Ascending aorta (tissue), 2 donors: Measurements from ENCODE around the gene AGRP. TPM values are rescaled to one million over a fixed set of nuclear protein-coding genes. Genes with fewer than 3 reads are reported as not detected.

Source experiments
- DNase-seq, 2 donors: peaks; one replicate each; pipeline ENCODE4 v3.0.0-alpha.2; 2019; ENCODE audit warnings: low spot score in 2 of 2
- H3K27ac ChIP-seq, 2 donors: fragments of 200-600 bp; sonication (generic); one replicate each; pipeline ENCODE4 v1.5.1; 2016 to 2017; ENCODE audit warnings: mild to moderate bottlenecking in 1 of 2
- H3K27me3 ChIP-seq: fragments of 200-600 bp; sonication (generic); one replicate; pipeline ENCODE4 v1.5.1; 2017
- H3K36me3 ChIP-seq, 2 donors: fragments of 200-600 bp; sonication (generic); one replicate each; pipeline ENCODE4 v1.5.1; 2016
- H3K4me1 ChIP-seq, 2 donors: fragments of 200-600 bp; sonication (generic); one replicate each; pipeline ENCODE4 v1.5.1; 2016 to 2017; ENCODE audit warnings: mild to moderate bottlenecking in 1 of 2
- H3K4me3 ChIP-seq, 2 donors: fragments of 200-600 bp; sonication (generic); one replicate each; pipeline ENCODE4 v1.5.1; 2016 to 2017; ENCODE audit warnings: mild to moderate bottlenecking in 1 of 2
- H3K9me3 ChIP-seq, 2 donors: fragments of 200-600 bp; sonication (generic); one replicate each; pipeline ENCODE4 v1.5.1; 2016
- intact Hi-C: fragments of 100-400 bp; cut with DNase I; formaldehyde crosslinking; loops from one replicate; pipeline ENCODE4 v1.15.1; 2023
- total RNA-seq: library from RNA; depleted of rRNA; stranded (reverse); fragments of >200 nt; gene quantifications from one replicate; pipeline ENCODE4 v1.1.0, GENCODE V29; 2016
- TF ChIP-seq, protein P1 (sequence below), 3 experiments: fragments of 200-600 bp in 2 of 3; fragments of 450-650 bp in 1 of 3; sonication (generic) in 2 of 3; IDR thresholded peaks; one replicate each; pipeline ENCODE4 v1.5.1; 2016 to 2019; ENCODE audit warnings: antibody characterized with exemption in 3 of 3, mild to moderate bottlenecking in 1 of 3, moderate library complexity in 1 of 3

The AGRP gene
- total RNA-seq, 1 donor from 2014 or later, result not detected

DNA sequence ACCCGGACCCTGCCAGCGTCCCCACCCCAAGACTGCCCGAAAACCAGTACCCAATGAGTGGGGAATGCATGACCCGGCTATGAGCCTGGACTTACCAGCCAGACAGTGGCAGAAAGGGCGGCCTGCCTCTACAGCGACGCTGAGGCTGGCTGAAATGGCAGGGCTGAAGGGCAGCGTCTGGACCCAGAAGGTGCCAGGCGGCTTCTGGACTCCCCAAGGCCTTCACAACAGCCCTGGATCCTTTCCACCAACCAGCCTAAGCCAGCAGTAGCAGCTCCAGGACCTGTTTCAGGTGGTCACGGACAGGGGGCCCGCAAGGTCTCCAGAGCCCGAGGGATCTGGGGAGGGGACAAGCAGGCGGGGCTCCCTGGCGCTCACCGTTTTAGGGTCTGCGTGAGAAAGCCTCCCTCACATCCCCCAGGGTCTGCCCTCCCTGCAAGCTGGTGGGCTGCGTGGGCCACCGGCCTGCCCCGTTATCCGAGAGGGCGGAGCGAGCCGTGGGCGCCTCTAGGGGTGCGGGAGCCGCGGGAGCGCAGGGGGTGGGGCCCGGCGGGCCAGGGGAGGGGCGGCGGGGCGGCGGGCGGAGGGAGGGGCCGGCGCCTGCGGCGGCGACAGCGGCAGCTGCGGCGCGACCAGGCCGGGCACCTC is 45.0 kb upstream of the AGRP start, which contains the start of gene RIPOR1:
TSS of gene RIPOR1 (plus strand) at position 608 of the 648 bp plus-strand sequence. CDS start 9,618 bp downstream, outside the sequence.
- Histone ChIP-seq H3K4me1 (peaks cover 7 to 9% of the 10 kb centered on the region in 2 donors), H3K27ac (peak within 1 kb of the TSS; percentile 93 to 99), H3K27me3 (no peaks in the 10 kb centered on the region), H3K36me3 (no peaks in the 10 kb centered on the region), H3K4me3 (peak within 1 kb of the TSS; percentile 77 to 97), H3K9me3 (no peaks in the 10 kb centered on the region)
- intact Hi-C loops, result loop anchor here (5.0 to 10.0 kb wide), 3 partner anchors 279 to 436 kb away; partner anchors contain the start of genes PSMB10, RANBP10, SLC12A4 and TSNAXIP1
- TF ChIP-seq, protein P1, sequence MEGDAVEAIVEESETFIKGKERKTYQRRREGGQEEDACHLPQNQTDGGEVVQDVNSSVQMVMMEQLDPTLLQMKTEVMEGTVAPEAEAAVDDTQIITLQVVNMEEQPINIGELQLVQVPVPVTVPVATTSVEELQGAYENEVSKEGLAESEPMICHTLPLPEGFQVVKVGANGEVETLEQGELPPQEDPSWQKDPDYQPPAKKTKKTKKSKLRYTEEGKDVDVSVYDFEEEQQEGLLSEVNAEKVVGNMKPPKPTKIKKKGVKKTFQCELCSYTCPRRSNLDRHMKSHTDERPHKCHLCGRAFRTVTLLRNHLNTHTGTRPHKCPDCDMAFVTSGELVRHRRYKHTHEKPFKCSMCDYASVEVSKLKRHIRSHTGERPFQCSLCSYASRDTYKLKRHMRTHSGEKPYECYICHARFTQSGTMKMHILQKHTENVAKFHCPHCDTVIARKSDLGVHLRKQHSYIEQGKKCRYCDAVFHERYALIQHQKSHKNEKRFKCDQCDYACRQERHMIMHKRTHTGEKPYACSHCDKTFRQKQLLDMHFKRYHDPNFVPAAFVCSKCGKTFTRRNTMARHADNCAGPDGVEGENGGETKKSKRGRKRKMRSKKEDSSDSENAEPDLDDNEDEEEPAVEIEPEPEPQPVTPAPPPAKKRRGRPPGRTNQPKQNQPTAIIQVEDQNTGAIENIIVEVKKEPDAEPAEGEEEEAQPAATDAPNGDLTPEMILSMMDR (IDR thresholded peaks at IDR 0.05), result peak in 1 of 3 experiments; percentile 11
- DNase-seq, result peak in 1 of 2 donors; percentile 85

DNA sequence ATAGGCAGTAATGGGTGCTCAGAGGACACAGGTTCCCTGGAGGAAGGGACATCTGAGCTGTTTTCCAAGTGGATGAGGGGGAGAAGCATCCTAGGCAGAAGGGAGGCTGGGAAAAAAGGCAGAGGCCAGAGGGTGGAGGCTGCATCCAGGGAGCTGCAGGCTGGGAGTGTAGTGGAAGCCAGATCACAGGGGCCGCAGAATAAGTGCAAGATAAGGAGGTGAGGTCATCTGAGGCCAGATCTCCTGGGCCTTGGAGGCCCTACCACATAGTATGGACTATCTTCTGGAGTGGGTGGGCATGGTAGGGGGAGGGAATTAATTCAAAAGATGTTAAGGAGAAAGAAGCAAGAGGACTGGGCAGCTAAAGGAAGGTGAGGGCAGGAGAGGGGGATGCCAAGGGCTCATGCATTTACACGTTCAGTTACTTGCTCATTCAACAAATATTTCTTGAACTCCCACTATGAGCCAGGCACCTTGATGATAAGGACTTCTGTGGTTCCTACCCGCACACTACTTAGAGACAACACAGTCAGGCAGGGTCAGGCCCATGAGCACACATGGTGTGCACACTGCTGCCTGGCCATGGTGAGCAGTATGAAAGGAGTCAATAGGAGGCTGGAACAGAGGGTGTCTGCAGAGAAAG is 42.9 kb upstream of the AGRP start:
- no peak for DNase-seq
- H3K4me1 ChIP-seq, result peaks cover 7 to 10% of the 10 kb centered on the region in 2 donors
- no peaks in the 10 kb centered on the region for H3K27me3 ChIP-seq
- H3K4me3 ChIP-seq, result no peak overlapping the region
- intact Hi-C loops, result loop anchor here (5.0 to 10.0 kb wide), 3 partner anchors 281 to 439 kb away; partner anchors contain the start of genes PSMB10, RANBP10, SLC12A4 and TSNAXIP1
- no peaks in the 10 kb centered on the region for H3K9me3 ChIP-seq
- no peak overlapping the region for H3K27ac ChIP-seq
- TF ChIP-seq, protein P1 (IDR thresholded peaks at IDR 0.05), result no peak
- no peaks in the 10 kb centered on the region for H3K36me3 ChIP-seq

DNA sequence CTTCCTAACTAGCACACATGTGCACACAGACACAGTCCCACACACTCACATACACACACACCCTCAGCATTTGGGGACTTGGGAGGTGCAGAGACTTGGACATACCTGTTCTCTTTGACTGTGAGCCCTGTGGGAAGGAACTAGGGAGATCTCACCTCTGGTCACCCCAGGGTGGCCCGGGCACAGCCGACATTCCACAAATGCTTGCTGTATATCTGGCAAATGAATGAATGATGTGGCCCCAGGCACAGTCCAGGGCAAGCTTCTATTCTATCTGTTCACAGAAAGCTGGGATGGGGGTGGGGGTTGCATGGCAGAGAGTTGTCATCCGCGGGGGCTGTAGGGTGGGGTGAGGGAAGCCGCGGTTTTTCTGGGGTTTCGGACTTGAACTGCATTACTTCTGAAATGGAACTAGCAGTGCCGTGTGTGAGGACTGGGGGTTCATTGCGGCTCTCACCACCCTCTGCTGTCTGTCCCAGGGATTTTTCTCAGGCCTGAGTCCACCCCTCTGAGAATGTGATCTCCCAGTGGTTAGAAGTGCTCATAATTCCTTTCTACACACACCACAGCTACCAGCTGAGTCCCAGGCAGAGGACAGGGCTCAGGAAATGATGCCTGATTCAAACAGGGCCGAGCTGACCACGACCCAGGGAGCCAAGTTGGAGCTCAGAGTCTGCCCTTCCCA is 42.0 kb upstream of the AGRP start:
- Histone ChIP-seq H3K4me1 (peaks cover 0 to 5% of the 10 kb centered on the region in 2 donors), H3K9me3 (no peaks in the 10 kb centered on the region), H3K36me3 (no peaks in the 10 kb centered on the region), H3K27ac (no peak overlapping the region), H3K4me3 (no peak overlapping the region), H3K27me3 (no peaks in the 10 kb centered on the region)
- intact Hi-C loops, result loop anchor here (5.0 to 10.0 kb wide), 3 partner anchors 282 to 439 kb away; partner anchors contain the start of genes PSMB10, RANBP10, SLC12A4 and TSNAXIP1
- DNase-seq, result no peak
- TF ChIP-seq, protein P1 (IDR thresholded peaks at IDR 0.05), result no peak

DNA sequence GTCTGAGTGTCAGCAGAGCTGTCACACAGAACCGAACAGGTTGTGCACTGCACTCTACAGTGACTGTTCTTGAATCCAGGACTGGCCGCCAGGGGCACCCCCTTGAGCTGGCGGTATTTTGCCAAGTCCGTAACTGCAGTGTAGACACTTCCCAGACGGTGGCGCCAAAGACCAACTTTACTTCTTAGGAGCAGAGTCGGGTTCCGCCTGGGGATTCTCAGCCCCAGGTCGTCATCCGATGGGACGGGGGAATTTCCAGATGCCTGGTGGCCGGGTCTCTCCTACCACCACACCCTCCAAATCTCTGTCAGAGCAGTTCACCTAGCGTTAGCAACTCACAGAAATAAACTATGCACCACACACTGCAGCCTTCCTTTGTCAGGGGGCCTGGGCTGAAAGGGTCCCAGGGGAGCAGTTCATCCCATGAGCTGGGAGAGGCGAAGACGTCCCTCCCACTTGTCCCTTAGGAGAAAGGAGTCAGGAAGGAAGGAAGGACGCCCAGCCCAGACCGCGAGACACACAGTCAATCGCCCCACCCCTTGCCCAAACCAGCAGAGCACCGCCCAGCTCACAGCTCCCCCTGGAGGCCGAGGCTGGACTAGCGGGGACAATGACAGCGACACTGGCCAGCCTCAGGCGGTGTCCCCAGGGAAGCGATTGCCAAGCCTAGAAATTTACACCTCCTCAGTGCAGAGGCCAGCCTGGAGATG is 37.9 kb upstream of the AGRP start:
- Histone ChIP-seq H3K27me3 (no peaks in the 10 kb centered on the region), H3K4me3 (peak overlapping the region; percentile 55 to 63), H3K9me3 (no peaks in the 10 kb centered on the region), H3K4me1 (peaks cover 0 to 5% of the 10 kb centered on the region in 2 donors), H3K36me3 (no peaks in the 10 kb centered on the region), H3K27ac (peak overlapping the region; percentile 84 to 96)
- peak; percentile 79 to 99 for DNase-seq
- TF ChIP-seq, protein P1 (IDR thresholded peaks at IDR 0.05), result peak; percentile 80 to 98 (median 89)
- intact Hi-C loops, result loop anchor here (1.0 to 10.0 kb wide), 8 partner anchors 9 to 444 kb away; partner anchors contain the start of genes ATP6V0D1, CTCF, GFOD2 and SLC12A4

DNA sequence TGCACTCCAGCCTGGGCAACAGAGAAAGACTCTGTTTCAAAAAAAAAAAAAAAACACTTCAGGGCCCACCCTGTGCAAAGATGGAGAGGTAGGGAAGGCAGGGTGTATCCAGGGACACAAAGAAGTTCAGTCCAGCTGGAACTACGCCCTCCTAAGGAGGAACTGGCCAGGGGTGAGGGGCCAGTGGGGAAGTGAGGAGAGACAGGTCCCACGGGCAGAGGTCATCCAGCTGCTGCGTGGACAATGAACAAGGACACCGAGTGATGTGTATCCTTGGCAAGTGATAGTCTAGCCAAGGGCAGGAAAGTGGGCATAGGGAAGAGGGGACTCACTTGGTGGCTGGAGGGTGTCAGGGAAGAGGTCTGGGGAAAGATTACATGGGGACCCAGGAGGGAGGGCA is 35.9 kb upstream of the AGRP start:
- H3K9me3 ChIP-seq, result no peaks in the 10 kb centered on the region
- no peaks in the 10 kb centered on the region for H3K36me3 ChIP-seq
- TF ChIP-seq, protein P1 (IDR thresholded peaks at IDR 0.05), result no peak
- no peak for DNase-seq
- H3K27me3 ChIP-seq, result no peaks in the 10 kb centered on the region
- peaks cover 0 to 5% of the 10 kb centered on the region in 2 donors for H3K4me1 ChIP-seq
- intact Hi-C loops, result no loop called here
- H3K27ac ChIP-seq, result no peak overlapping the region
- no peak overlapping the region for H3K4me3 ChIP-seq
